ENCODE data around the gene APOBEC3A.

The APOBEC3A gene

GRCh38 chr22:38930512-38930911 lies 26.9 kb upstream of the APOBEC3A start:
- no peak overlapping the region for H3K9ac ChIP-seq (ENCODE audit: low read length)
- peaks cover 6% of the 10 kb centered on the region for H3K4me1 ChIP-seq (ENCODE audit: insufficient read depth, low read length)
- H3K27me3 ChIP-seq (ENCODE audit: control insufficient read depth in 1 of 2, insufficient read depth in 2 of 2, low read length in 2 of 2): no peaks in the 10 kb centered on the region
- H3K36me3 ChIP-seq (ENCODE audit: insufficient read depth, low read length): no peaks in the 10 kb centered on the region
- H3K27ac ChIP-seq (ENCODE audit: low read depth, low read length): no peak overlapping the region
- no peak overlapping the region for H3K4me3 ChIP-seq (ENCODE audit: low read depth in 1 of 2, low read length in 2 of 2)
- H3K9me3 ChIP-seq (ENCODE audit: low read length): no peaks in the 10 kb centered on the region

- no peak overlapping the region for H3K4me3 ChIP-seq (ENCODE audit: low read depth in 1 of 2, low read length in 2 of 2)
- H3K4me1 ChIP-seq (ENCODE audit: insufficient read depth, low read length): no peaks in the 10 kb centered on the region
- H3K9ac ChIP-seq (ENCODE audit: low read length): no peak overlapping the region
- no peaks in the 10 kb centered on the region for H3K27me3 ChIP-seq (ENCODE audit: control insufficient read depth in 1 of 2, insufficient read depth in 2 of 2, low read length in 2 of 2)
- H3K27ac ChIP-seq (ENCODE audit: low read depth, low read length): no peak overlapping the region
- H3K36me3 ChIP-seq (ENCODE audit: insufficient read depth, low read length): no peaks in the 10 kb centered on the region
- H3K9me3 ChIP-seq (ENCODE audit: low read length): no peaks in the 10 kb centered on the region
These were observed 22.4 kb upstream of the APOBEC3A start for GRCh38 chr22:38935023-38935422.

GRCh38 chr22:38935616-38936015 lies 21.8 kb upstream of the APOBEC3A start:
- H3K4me1 ChIP-seq (ENCODE audit: insufficient read depth, low read length): no peaks in the 10 kb centered on the region
- no peaks in the 10 kb centered on the region for H3K36me3 ChIP-seq (ENCODE audit: insufficient read depth, low read length)
- H3K9me3 ChIP-seq (ENCODE audit: low read length): no peaks in the 10 kb centered on the region
- H3K4me3 ChIP-seq (ENCODE audit: low read depth in 1 of 2, low read length in 2 of 2): no peak overlapping the region
- no peak overlapping the region for H3K9ac ChIP-seq (ENCODE audit: low read length)
- H3K27ac ChIP-seq (ENCODE audit: low read depth, low read length): no peak overlapping the region
- H3K27me3 ChIP-seq (ENCODE audit: control insufficient read depth in 1 of 2, insufficient read depth in 2 of 2, low read length in 2 of 2): no peaks in the 10 kb centered on the region

GRCh38 chr22:38936562-38936961 lies 20.8 kb upstream of the APOBEC3A start:
- H3K27me3 ChIP-seq (ENCODE audit: control insufficient read depth in 1 of 2, insufficient read depth in 2 of 2, low read length in 2 of 2): no peaks in the 10 kb centered on the region
- H3K4me1 ChIP-seq (ENCODE audit: insufficient read depth, low read length): no peaks in the 10 kb centered on the region
- no peaks in the 10 kb centered on the region for H3K36me3 ChIP-seq (ENCODE audit: insufficient read depth, low read length)
- H3K4me3 ChIP-seq (ENCODE audit: low read depth in 1 of 2, low read length in 2 of 2): no peak overlapping the region
- H3K9me3 ChIP-seq (ENCODE audit: low read length): no peaks in the 10 kb centered on the region
- no peak overlapping the region for H3K27ac ChIP-seq (ENCODE audit: low read depth, low read length)
- no peak overlapping the region for H3K9ac ChIP-seq (ENCODE audit: low read length)

GRCh38 chr22:38937036-38937435 lies 20.4 kb upstream of the APOBEC3A start:
- Histone ChIP-seq H3K4me3 (ENCODE audit: low read depth in 1 of 2, low read length in 2 of 2) (no peak overlapping the region), H3K27me3 (ENCODE audit: control insufficient read depth in 1 of 2, insufficient read depth in 2 of 2, low read length in 2 of 2) (no peaks in the 10 kb centered on the region), H3K36me3 (ENCODE audit: insufficient read depth, low read length) (no peaks in the 10 kb centered on the region), H3K4me1 (ENCODE audit: insufficient read depth, low read length) (no peaks in the 10 kb centered on the region), H3K9ac (ENCODE audit: low read length) (no peak overlapping the region), H3K9me3 (ENCODE audit: low read length) (no peaks in the 10 kb centered on the region), H3K27ac (ENCODE audit: low read depth, low read length) (no peak overlapping the region)

GRCh38 chr22:38937541-38937940 lies 19.9 kb upstream of the APOBEC3A start:
- no peaks in the 10 kb centered on the region for H3K27me3 ChIP-seq (ENCODE audit: control insufficient read depth in 1 of 2, insufficient read depth in 2 of 2, low read length in 2 of 2)
- H3K36me3 ChIP-seq (ENCODE audit: insufficient read depth, low read length): no peaks in the 10 kb centered on the region
- no peaks in the 10 kb centered on the region for H3K9me3 ChIP-seq (ENCODE audit: low read length)
- no peak overlapping the region for H3K4me3 ChIP-seq (ENCODE audit: low read depth in 1 of 2, low read length in 2 of 2)
- H3K27ac ChIP-seq (ENCODE audit: low read depth, low read length): no peak overlapping the region
- no peak overlapping the region for H3K9ac ChIP-seq (ENCODE audit: low read length)
- H3K4me1 ChIP-seq (ENCODE audit: insufficient read depth, low read length): no peaks in the 10 kb centered on the region

GRCh38 chr22:38938221-38938620 lies 19.2 kb upstream of the APOBEC3A start:
- no peak overlapping the region for H3K9ac ChIP-seq (ENCODE audit: low read length)
- no peak overlapping the region for H3K27ac ChIP-seq (ENCODE audit: low read depth, low read length)
- no peaks in the 10 kb centered on the region for H3K27me3 ChIP-seq (ENCODE audit: control insufficient read depth in 1 of 2, insufficient read depth in 2 of 2, low read length in 2 of 2)
- H3K9me3 ChIP-seq (ENCODE audit: low read length): no peaks in the 10 kb centered on the region
- no peaks in the 10 kb centered on the region for H3K4me1 ChIP-seq (ENCODE audit: insufficient read depth, low read length)
- no peaks in the 10 kb centered on the region for H3K36me3 ChIP-seq (ENCODE audit: insufficient read depth, low read length)
- H3K4me3 ChIP-seq (ENCODE audit: low read depth in 1 of 2, low read length in 2 of 2): no peak overlapping the region

- Histone ChIP-seq H3K36me3 (ENCODE audit: insufficient read depth, low read length) (no peaks in the 10 kb centered on the region), H3K27me3 (ENCODE audit: control insufficient read depth in 1 of 2, insufficient read depth in 2 of 2, low read length in 2 of 2) (no peaks in the 10 kb centered on the region), H3K27ac (ENCODE audit: low read depth, low read length) (no peak overlapping the region), H3K9ac (ENCODE audit: low read length) (no peak overlapping the region), H3K4me3 (ENCODE audit: low read depth in 1 of 2, low read length in 2 of 2) (no peak overlapping the region), H3K4me1 (ENCODE audit: insufficient read depth, low read length) (no peaks in the 10 kb centered on the region), H3K9me3 (ENCODE audit: low read length) (no peaks in the 10 kb centered on the region)
These were observed 18.5 kb upstream of the APOBEC3A start for GRCh38 chr22:38938925-38939324.

GRCh38 chr22:38940811-38941384 lies 16.5 kb upstream of the APOBEC3A start:
- Histone ChIP-seq H3K9ac (ENCODE audit: low read length) (no peak overlapping the region), H3K4me1 (ENCODE audit: insufficient read depth, low read length) (no peaks in the 10 kb centered on the region), H3K4me3 (ENCODE audit: low read depth in 1 of 2, low read length in 2 of 2) (no peak overlapping the region), H3K36me3 (ENCODE audit: insufficient read depth, low read length) (no peaks in the 10 kb centered on the region), H3K9me3 (ENCODE audit: low read length) (no peaks in the 10 kb centered on the region), H3K27ac (ENCODE audit: low read depth, low read length) (no peak overlapping the region), H3K27me3 (ENCODE audit: control insufficient read depth in 1 of 2, insufficient read depth in 2 of 2, low read length in 2 of 2) (peaks cover 0 to 11% of the 10 kb centered on the region in 2 donors)

GRCh38 chr22:38941488-38941987 lies 15.9 kb upstream of the APOBEC3A start:
- H3K27me3 ChIP-seq (ENCODE audit: control insufficient read depth in 1 of 2, insufficient read depth in 2 of 2, low read length in 2 of 2): peaks cover 0 to 11% of the 10 kb centered on the region in 2 donors
- H3K36me3 ChIP-seq (ENCODE audit: insufficient read depth, low read length): no peaks in the 10 kb centered on the region
- no peak overlapping the region for H3K4me3 ChIP-seq (ENCODE audit: low read depth in 1 of 2, low read length in 2 of 2)
- no peaks in the 10 kb centered on the region for H3K4me1 ChIP-seq (ENCODE audit: insufficient read depth, low read length)
- no peak overlapping the region for H3K27ac ChIP-seq (ENCODE audit: low read depth, low read length)
- no peak overlapping the region for H3K9ac ChIP-seq (ENCODE audit: low read length)
- no peaks in the 10 kb centered on the region for H3K9me3 ChIP-seq (ENCODE audit: low read length)

- Histone ChIP-seq H3K9ac (ENCODE audit: low read length) (no peak overlapping the region), H3K27me3 (ENCODE audit: control insufficient read depth in 1 of 2, insufficient read depth in 2 of 2, low read length in 2 of 2) (peaks cover 0 to 16% of the 10 kb centered on the region in 2 donors), H3K27ac (ENCODE audit: low read depth, low read length) (no peak overlapping the region), H3K9me3 (ENCODE audit: low read length) (no peaks in the 10 kb centered on the region), H3K4me3 (ENCODE audit: low read depth in 1 of 2, low read length in 2 of 2) (no peak overlapping the region), H3K36me3 (ENCODE audit: insufficient read depth, low read length) (no peaks in the 10 kb centered on the region), H3K4me1 (ENCODE audit: insufficient read depth, low read length) (no peaks in the 10 kb centered on the region)
These were observed 14.7 kb upstream of the APOBEC3A start for GRCh38 chr22:38942702-38943101.

- Histone ChIP-seq H3K4me3 (ENCODE audit: low read depth in 1 of 2, low read length in 2 of 2) (no peak overlapping the region), H3K9ac (ENCODE audit: low read length) (no peak overlapping the region), H3K9me3 (ENCODE audit: low read length) (no peaks in the 10 kb centered on the region), H3K4me1 (ENCODE audit: insufficient read depth, low read length) (no peaks in the 10 kb centered on the region), H3K36me3 (ENCODE audit: insufficient read depth, low read length) (no peaks in the 10 kb centered on the region), H3K27me3 (ENCODE audit: control insufficient read depth in 1 of 2, insufficient read depth in 2 of 2, low read length in 2 of 2) (peaks cover 0 to 16% of the 10 kb centered on the region in 2 donors), H3K27ac (ENCODE audit: low read depth, low read length) (no peak overlapping the region)
These were observed 14.2 kb upstream of the APOBEC3A start for GRCh38 chr22:38943201-38943600.
